Endothelial cell of hepatic sinusoid (primary cell): ENCODE measurements around the gene CLEC3A.
"Not testable (repeated sequence)": the region's sequence is repeated elsewhere in the genome, so short reads cannot be mapped to it uniquely, and the experiment has no call there.

ENCODE experiments used
- in situ Hi-C: cut with HindIII; loops from 2 replicates; pipeline ENCODE4 v1.10.0; 2017; ENCODE audit warnings: low sequenced_read_pairs

Gene CLEC3A

GRCh38 chr16:78025631-78026030 is 3.3 kb downstream of the CLEC3A start:
- in situ Hi-C loops = no loop called here

- in situ Hi-C loops = no loop called here
Measured at GRCh38 chr16:78028018-78028417, 5.7 kb downstream of the CLEC3A start.

- in situ Hi-C loops = no loop called here
Measured at GRCh38 chr16:78034530-78034929, 12.2 kb downstream of the CLEC3A start.

- in situ Hi-C loops = no loop called here
Measured at GRCh38 chr16:78035012-78035411, 12.7 kb downstream of the CLEC3A start.

GRCh38 chr16:78040396-78040795 is 18.0 kb downstream of the CLEC3A start:
- in situ Hi-C loops = no loop called here

- in situ Hi-C loops = no loop called here
Measured at GRCh38 chr16:78045865-78046581, 23.7 kb downstream of the CLEC3A start.

GRCh38 chr16:78048319-78048718 is 26.0 kb downstream of the CLEC3A start:
- in situ Hi-C loops = no loop called here

- in situ Hi-C loops = no loop called here
Measured at GRCh38 chr16:78050734-78051400, 28.5 kb downstream of the CLEC3A start.

- in situ Hi-C loops = no loop called here
Measured at GRCh38 chr16:78057803-78058564, 35.6 kb downstream of the CLEC3A start.

- in situ Hi-C loops = not testable (repeated sequence)
Measured at GRCh38 chr16:78059806-78060205, 37.5 kb downstream of the CLEC3A start.

GRCh38 chr16:78060295-78060694 is 37.9 kb downstream of the CLEC3A start:
- in situ Hi-C loops = no loop called here

GRCh38 chr16:78060809-78061208 is 38.5 kb downstream of the CLEC3A start:
- in situ Hi-C loops = no loop called here

- in situ Hi-C loops = no loop called here
Measured at GRCh38 chr16:78065319-78065718, 43.0 kb downstream of the CLEC3A start.

GRCh38 chr16:78069913-78070312 is 47.6 kb downstream of the CLEC3A start:
- in situ Hi-C loops = no loop called here

- in situ Hi-C loops = no loop called here
Measured at GRCh38 chr16:78072275-78072674, 49.9 kb downstream of the CLEC3A start.

- in situ Hi-C loops = no loop called here
Measured at GRCh38 chr16:78075800-78076199, 53.5 kb downstream of the CLEC3A start.

GRCh38 chr16:78081341-78081740 is 59.0 kb downstream of the CLEC3A start:
- in situ Hi-C loops = no loop called here
